ENCODE results near the gene SPEN.
"Not testable (repeated sequence)": the region's sequence is repeated elsewhere in the genome, so short reads cannot be mapped to it uniquely, and the experiment has no call there.

Gene SPEN

GRCh38 chr1:15900662-15901279 lies 53.3 kb downstream of the SPEN start:
- DNase-seq (ENCODE audit: low spot score), result no peak

GRCh38 chr1:15902882-15903281 lies 55.4 kb downstream of the SPEN start:
- DNase-seq (ENCODE audit: low spot score), result peak; percentile 31

- no peak for DNase-seq (ENCODE audit: low spot score)
These were observed 61.1 kb downstream of the SPEN start for GRCh38 chr1:15908597-15908996.

- DNase-seq (ENCODE audit: low spot score), result no peak
These were observed 63.6 kb downstream of the SPEN start for GRCh38 chr1:15911141-15911540.

GRCh38 chr1:15911927-15912326 lies 64.4 kb downstream of the SPEN start:
- DNase-seq (ENCODE audit: low spot score), result no peak

GRCh38 chr1:15913607-15914006 lies 66.1 kb downstream of the SPEN start:
- DNase-seq (ENCODE audit: low spot score), result not testable (repeated sequence)

GRCh38 chr1:15915991-15916390 lies 68.5 kb downstream of the SPEN start:
- no peak for DNase-seq (ENCODE audit: low spot score)

GRCh38 chr1:15916417-15916816 lies 68.9 kb downstream of the SPEN start:
- DNase-seq (ENCODE audit: low spot score), result no peak

GRCh38 chr1:15916916-15917315 lies 69.4 kb downstream of the SPEN start:
- no peak for DNase-seq (ENCODE audit: low spot score)

GRCh38 chr1:15918962-15919715 lies 71.6 kb downstream of the SPEN start:
- peak; percentile 56 for DNase-seq (ENCODE audit: low spot score)

- peak; percentile 25 for DNase-seq (ENCODE audit: low spot score)
These were observed 75.7 kb downstream of the SPEN start for GRCh38 chr1:15923241-15923640.

- not testable (repeated sequence) for DNase-seq (ENCODE audit: low spot score)
These were observed 78.9 kb downstream of the SPEN start for GRCh38 chr1:15926448-15926847.

GRCh38 chr1:15928971-15929965 lies 81.8 kb downstream of the SPEN start:
- DNase-seq (ENCODE audit: low spot score), result no peak

- no peak for DNase-seq (ENCODE audit: low spot score)
These were observed 83.9 kb downstream of the SPEN start for GRCh38 chr1:15931401-15931800.

GRCh38 chr1:15931884-15932283 lies 84.4 kb downstream of the SPEN start:
- DNase-seq (ENCODE audit: low spot score), result no peak

- DNase-seq (ENCODE audit: low spot score), result no peak
These were observed 85.1 kb downstream of the SPEN start for GRCh38 chr1:15932612-15933011.

- DNase-seq (ENCODE audit: low spot score), result peak; percentile 5
These were observed 86.2 kb downstream of the SPEN start for GRCh38 chr1:15933684-15934083.

- DNase-seq (ENCODE audit: low spot score), result peak; percentile 5
These were observed 86.9 kb downstream of the SPEN start for GRCh38 chr1:15934211-15935055.

- DNase-seq (ENCODE audit: low spot score), result no peak
These were observed 87.8 kb downstream of the SPEN start for GRCh38 chr1:15935056-15935950.

GRCh38 chr1:15936025-15936424 lies 88.5 kb downstream of the SPEN start:
- DNase-seq (ENCODE audit: low spot score), result no peak

GRCh38 chr1:15937146-15937545 lies 89.6 kb downstream of the SPEN start:
- no peak for DNase-seq (ENCODE audit: low spot score)
